H1 (cell line): ENCODE measurements around the gene TARS3. TPM values are rescaled to one million over a fixed set of nuclear protein-coding genes. Genes with fewer than 3 reads are reported as not detected.
A peak's percentile ranks its signal among the peaks of the same experiment; 100 is the strongest.

Source experiments
- ATF3 ChIP-seq: IDR thresholded peaks from 2 replicates; pipeline ENCODE4 v1.6.1; 2011; ENCODE audit warnings: low read depth, mild to moderate bottlenecking, low read length; ENCODE audit not compliant: insufficient read depth
- CBX5 ChIP-seq: fragments of 300-800, 300-1000 bp; sonication (generic); IDR thresholded peaks from 2 replicates; pipeline ENCODE4 v1.7.1; 2016; ENCODE audit warnings: antibody characterized with exemption, low read length, low read depth
- CBX8 ChIP-seq: fragments of 300-800, 300-1000 bp; sonication (generic); IDR thresholded peaks from 2 replicates; pipeline ENCODE4 v1.7.1; 2016; ENCODE audit warnings: low read depth, low read length, borderline replicate concordance
- CREB1 ChIP-seq: IDR thresholded peaks from 2 replicates; pipeline ENCODE4 v1.6.1; 2012; ENCODE audit warnings: inconsistent platforms
- CTBP2 ChIP-seq: IDR thresholded peaks from 2 replicates; pipeline ENCODE4 v1.7.0; 2011; ENCODE audit warnings: borderline replicate concordance, mild to moderate bottlenecking, moderate library complexity, mixed read lengths, low read length; ENCODE audit not compliant: insufficient read depth, insufficient read length
- CTCF ChIP-seq, 3 experiments: IDR thresholded peaks; 1 replicate in 2 of 3; 2 replicates in 1 of 3; pipeline versions ENCODE4 v1.5.1 to v1.6.1; 2011; ENCODE audit warnings: low read length in 3 of 3, mild to moderate bottlenecking in 3 of 3, inconsistent platforms in 2 of 3, low read depth in 1 of 3, moderate library complexity in 1 of 3; ENCODE audit not compliant: insufficient read depth in 1 of 3; ENCODE audit errors: control extremely low read depth in 1 of 3
- EP300 ChIP-seq, 2 experiments: IDR thresholded peaks; 1 replicate in 1 of 2; 2 replicates in 1 of 2; pipeline ENCODE4 v1.6.1; 2011 to 2012; ENCODE audit warnings: low read depth in 2 of 2, low read length in 2 of 2, mild to moderate bottlenecking in 2 of 2, borderline replicate concordance in 1 of 2, inconsistent platforms in 1 of 2, moderate library complexity in 1 of 2
- FOSL1 ChIP-seq: IDR thresholded peaks from 2 replicates; pipeline ENCODE4 v1.6.1; 2011; ENCODE audit warnings: mild to moderate bottlenecking, low read depth, low read length, moderate library complexity; ENCODE audit not compliant: insufficient read depth
- GTF2F1 ChIP-seq: IDR thresholded peaks from 2 replicates; pipeline ENCODE4 v1.6.1; 2012; ENCODE audit warnings: low read depth, low read length, improper control_type of control experiment, borderline replicate concordance
- KDM5A ChIP-seq: fragments of 200-600 bp; IDR thresholded peaks from 2 replicates; pipeline ENCODE4 v1.7.1; 2012; ENCODE audit warnings: mild to moderate bottlenecking, low read length, inconsistent platforms, mixed read lengths
- POLR2AphosphoS5 ChIP-seq: IDR thresholded peaks from 2 replicates; pipeline ENCODE4 v1.6.1; 2011; ENCODE audit warnings: low read depth, low read length
- POU5F1 ChIP-seq: IDR thresholded peaks from 2 replicates; pipeline ENCODE4 v1.6.1; 2011; ENCODE audit warnings: low read depth, mild to moderate bottlenecking, low read length, moderate library complexity
- RFX5 ChIP-seq: IDR thresholded peaks from 2 replicates; pipeline ENCODE4 v1.6.1; 2011; ENCODE audit warnings: low read depth, low read length, improper control_type of control experiment, borderline replicate concordance
- SP1 ChIP-seq: IDR thresholded peaks from 2 replicates; pipeline ENCODE4 v1.6.1; 2011; ENCODE audit warnings: low read depth, low read length
- SP2 ChIP-seq: IDR thresholded peaks from 2 replicates; pipeline ENCODE4 v1.6.1; 2012; ENCODE audit warnings: mild to moderate bottlenecking, low read length, inconsistent platforms
- SP4 ChIP-seq: IDR thresholded peaks from 2 replicates; pipeline ENCODE4 v1.6.1; 2012; ENCODE audit warnings: low read length, inconsistent platforms
- SRF ChIP-seq: IDR thresholded peaks from 2 replicates; pipeline ENCODE4 v1.6.1; 2011; ENCODE audit warnings: mild to moderate bottlenecking, low read depth, low read length, moderate library complexity
- TAF7 ChIP-seq: optimal IDR thresholded peaks from 2 replicates; pipeline ENCODE3; 2011; ENCODE audit warnings: low read depth, mild to moderate bottlenecking, inconsistent platforms, low read length, moderate library complexity, borderline replicate concordance
- TEAD4 ChIP-seq: IDR thresholded peaks from 2 replicates; pipeline ENCODE4 v1.6.1; 2012; ENCODE audit warnings: low read depth, low read length, inconsistent platforms, mixed read lengths
- USF2 ChIP-seq: IDR thresholded peaks from 2 replicates; pipeline ENCODE4 v1.6.1; 2011; ENCODE audit warnings: low read length, improper control_type of control experiment
- polyA plus RNA-seq, 7 experiments: library from polyadenylated mRNA; depleted of rRNA in 3 of 7; stranded (reverse) in 5 of 7; unstranded in 2 of 7; fragments of >200 nt in 5 of 7; fragments of 200-250 nt in 2 of 7; gene quantifications; 1 replicate in 5 of 7; 2 replicates in 1 of 7; 4 replicates in 1 of 7; pipeline versions ENCODE4 v1.2.1 to v1.2.3, GENCODE V29; 2011 to 2013; ENCODE audit warnings: missing spikeins in 2 of 7, mixed read lengths in 2 of 7
- total RNA-seq: library from RNA; stranded (reverse); fragmentation: NEBNext Ultra II Directional; extraction: Animal tissue kit (Norgen Biotek cat#: 25700); gene quantifications from 2 replicates; pipeline ENCODE4 v1.2.1, GENCODE V29; 2021

Gene TARS3
- total and polyA plus RNA-seq, 2 of the 8 experiments (the other 6 are each of a cell fraction or from before 2014, with no cell fraction given), result 2.1 to 13.9 TPM

- TF ChIP-seq EP300 (IDR thresholded peaks at IDR 0.05; ENCODE audit: borderline replicate concordance in 1 of 2, low read depth in 2 of 2, low read length in 2 of 2) (no peak), CTCF (IDR thresholded peaks at IDR 0.05; ENCODE audit: control extremely low read depth in 1 of 3, insufficient read depth in 1 of 3, low read depth in 1 of 3, low read length in 3 of 3) (peak in 1 of 3 experiments; percentile 15; a peak in 1 of 4 replicates), CBX8 (no peak), SP1 (no peak), KDM5A (no peak), USF2 (no peak), FOSL1 (no peak), SRF (no peak), CREB1 (no peak), CBX5 (no peak), RFX5 (no peak), SP2 (no peak), POLR2AphosphoS5 (peak; percentile 50; the same call in 1 of the 2 replicates), SP4 (0 out of 2 replicates have a peak, but pooled peaks have one; percentile 36), POU5F1 (no peak), ATF3 (no peak), GTF2F1 (no peak), TAF7 (peak; percentile 91), TEAD4 (no peak), CTBP2 (peak; percentile 47)
Measured at GRCh38 chr15:101723874-101724674, at the start of gene TARS3 (continued).
